Endodermal cell (in vitro differentiated cells): Measurements from ENCODE around the gene FAM186B. TPM values are rescaled to one million over a fixed set of nuclear protein-coding genes. Genes with fewer than 3 reads are reported as not detected.

ENCODE experiments used
- DNase-seq: peaks from one replicate; pipeline ENCODE4 v3.0.0-alpha.2; 2017
- H3K27ac ChIP-seq: 2 replicates; pipeline ENCODE4 v1.5.1; 2013; ENCODE audit warnings: mild to moderate bottlenecking, low read depth, low read length, moderate library complexity
- H3K27me3 ChIP-seq: 2 replicates; pipeline ENCODE4 v1.6.1; 2013; ENCODE audit warnings: mild to moderate bottlenecking, low read length, moderate library complexity; ENCODE audit not compliant: insufficient read depth, control insufficient read depth, poor library complexity, severe bottlenecking
- H3K36me3 ChIP-seq: 2 replicates; pipeline ENCODE4 v1.7.0; 2013; ENCODE audit warnings: mild to moderate bottlenecking, low read length, moderate library complexity; ENCODE audit not compliant: control insufficient read depth, insufficient read depth
- H3K4me1 ChIP-seq: one replicate; pipeline ENCODE4 v1.7.0; 2013; ENCODE audit warnings: low read length; ENCODE audit not compliant: control insufficient read depth, insufficient read depth
- H3K4me3 ChIP-seq: 2 replicates; pipeline ENCODE4 v1.5.1; 2013; ENCODE audit warnings: mild to moderate bottlenecking, low read length, moderate library complexity
- H3K9ac ChIP-seq: 2 replicates; pipeline ENCODE4 v1.6.1; 2013; ENCODE audit warnings: mild to moderate bottlenecking, low read length, moderate library complexity; ENCODE audit not compliant: poor library complexity, severe bottlenecking; ENCODE audit errors: extremely low read depth
- H3K9me3 ChIP-seq: 2 replicates; pipeline ENCODE4 v1.6.1; 2013; ENCODE audit warnings: mild to moderate bottlenecking, low read length, moderate library complexity; ENCODE audit not compliant: control insufficient read depth
- H3K27ac Mint-ChIP-seq: 2 replicates; pipeline ENCODE4 v1.8.0; 2020; ENCODE audit warnings: mixed read lengths
- H3K27me3 Mint-ChIP-seq: 2 replicates; pipeline ENCODE4 v1.8.0; 2021; ENCODE audit warnings: mild to moderate bottlenecking, mixed read lengths; ENCODE audit not compliant: insufficient read depth
- H3K36me3 Mint-ChIP-seq: 2 replicates; pipeline ENCODE4 v1.8.0; 2020; ENCODE audit warnings: low read depth, mixed read lengths
- H3K4me1 Mint-ChIP-seq: 2 replicates; pipeline ENCODE4 v1.8.0; 2020; ENCODE audit warnings: mixed read lengths
- H3K4me3 Mint-ChIP-seq: 2 replicates; pipeline ENCODE4 v1.8.0; 2020; ENCODE audit warnings: mild to moderate bottlenecking, moderate library complexity, mixed read lengths
- H3K9me3 Mint-ChIP-seq: 2 replicates; pipeline ENCODE4 v1.8.0; 2020; ENCODE audit warnings: mild to moderate bottlenecking, mixed read lengths
- CTCF ChIP-seq: fragments of 200-600 bp; sonication (generic); conservative IDR thresholded peaks from 2 replicates; pipeline ENCODE4 v1.5.0; 2021; ENCODE audit warnings: antibody characterized with exemption, mild to moderate bottlenecking
- WGBS, 2 experiments: methylation state at CpG; one replicate each; pipeline versions ENCODE4 v1.1.5 to v1.1.7; 2013; ENCODE audit warnings: missing lambda C conversion rate in 2 of 2, mixed read lengths in 1 of 2; ENCODE audit not compliant: insufficient coverage in 1 of 2, insufficient read length in 1 of 2; 5-methylcytosine and 5-hydroxymethylcytosine counted together
- total RNA-seq, 2 donors: library from RNA; stranded (reverse); fragmentation: NEBNext Ultra II Directional in 1 of 2; extraction: Animal tissue kit (Norgen Biotek cat#: 25700) in 1 of 2; gene quantifications; 2 replicates in 1 of 2; 3 replicates in 1 of 2; pipeline ENCODE4 v1.2.1, GENCODE V29; 2021

The FAM186B gene
- total RNA-seq, 2 donors from 2014 or later: 0.22 to 0.26 TPM

DNA sequence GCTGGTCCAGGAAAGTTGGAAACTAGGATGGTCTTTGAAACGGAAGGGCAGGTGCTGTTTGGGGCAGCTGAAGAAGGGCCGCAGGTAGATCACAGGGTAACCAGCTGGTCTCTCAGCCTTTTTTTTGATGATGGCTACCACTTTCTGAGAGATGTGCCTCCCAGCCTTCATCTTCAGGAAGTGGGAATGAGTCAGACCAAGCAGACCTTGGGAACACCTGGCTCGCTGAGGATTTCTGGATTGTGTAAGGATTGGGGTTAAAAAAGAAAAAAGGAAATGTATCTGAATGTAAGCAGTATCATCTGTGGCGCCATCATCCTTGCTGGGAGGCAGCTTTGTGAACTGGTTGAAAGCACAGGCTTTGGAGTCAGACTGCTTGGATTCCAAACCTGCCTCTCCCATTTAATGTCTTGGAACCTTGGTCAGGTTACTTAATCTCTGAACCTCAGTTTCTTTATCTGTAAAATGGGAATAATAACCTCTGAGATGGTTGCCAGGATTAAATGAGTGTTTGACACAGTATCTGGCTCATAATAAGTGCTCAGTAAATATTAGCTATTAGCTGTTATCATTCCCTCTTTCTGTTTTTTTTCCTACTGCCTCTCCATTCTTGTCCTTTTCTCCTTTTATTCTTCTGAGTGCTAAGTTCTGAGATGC lies 19.6 kb upstream of the FAM186B start:
- no peaks in the 10 kb centered on the region for H3K9me3 Mint-ChIP-seq
- Histone ChIP-seq H3K36me3 (no peaks in the 10 kb centered on the region), H3K9ac (no peak overlapping the region), H3K4me3 (no peak overlapping the region), H3K27ac (no peak overlapping the region), H3K9me3 (no peaks in the 10 kb centered on the region), H3K27me3 (no peaks in the 10 kb centered on the region), H3K4me1 (no peaks in the 10 kb centered on the region)
- peak; percentile 50 for DNase-seq
- no peaks in the 10 kb centered on the region for H3K36me3 Mint-ChIP-seq
- WGBS, 2 experiments: 89 to 95% methylated on average over 2 to 4 of the region's 4 CpGs
- H3K4me3 Mint-ChIP-seq: peak overlapping the region; percentile 77
- H3K27me3 Mint-ChIP-seq: peaks cover 4% of the 10 kb centered on the region
- no peak for TF ChIP-seq CTCF
- peaks cover 15% of the 10 kb centered on the region for H3K4me1 Mint-ChIP-seq
- H3K27ac Mint-ChIP-seq: peak overlapping the region; percentile 11

DNA sequence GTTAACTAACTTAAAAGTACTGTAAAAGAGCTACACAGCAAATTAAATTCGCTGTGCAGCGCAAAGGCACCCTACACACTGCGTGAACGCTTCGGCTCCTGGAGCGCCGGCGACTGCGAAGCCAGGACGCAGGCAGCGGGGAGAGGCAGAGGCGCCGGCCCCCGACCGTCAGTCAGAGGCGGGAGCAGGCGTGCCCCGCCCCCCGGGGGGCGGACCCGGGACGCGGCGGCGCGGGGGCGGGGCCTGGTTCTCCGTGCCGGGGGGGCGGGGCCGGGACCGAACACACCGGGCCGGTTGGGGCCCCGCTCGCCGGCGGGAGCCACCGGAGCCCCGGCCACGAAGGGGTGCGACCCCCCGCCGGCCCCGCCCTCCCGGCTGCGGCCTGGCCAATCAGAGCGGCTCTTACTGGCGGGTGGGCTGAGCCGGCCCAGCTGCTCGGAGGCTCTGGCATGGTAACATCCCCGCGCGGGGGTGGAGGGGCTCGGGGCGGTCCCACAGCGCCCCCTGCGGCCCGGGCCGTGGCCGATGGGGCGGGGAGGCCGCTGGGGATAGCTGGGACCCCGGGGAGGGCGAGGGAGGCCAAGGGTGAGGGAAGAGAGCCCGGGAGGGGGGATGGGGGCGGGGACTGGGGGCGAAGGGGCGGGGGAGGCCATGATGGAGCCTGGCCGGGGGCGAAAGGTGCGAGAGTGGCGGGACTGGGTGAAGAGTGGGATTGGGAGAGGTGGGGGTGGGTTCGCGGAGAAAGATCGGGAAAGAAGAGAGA lies 17.9 kb upstream of the FAM186B start, which contains the start of gene PRPF40B:
TSS of gene PRPF40B (plus strand) at position 420 of the 763 bp plus-strand sequence. CDS start at position 450, 30 bp downstream.
- Histone ChIP-seq H3K4me1 (no peaks in the 10 kb centered on the region), H3K36me3 (no peaks in the 10 kb centered on the region), H3K9me3 (no peaks in the 10 kb centered on the region), H3K27ac (peak within 1 kb of the TSS; percentile 42), H3K9ac (peak within 1 kb of the TSS; percentile 49), H3K4me3 (peak within 1 kb of the TSS; percentile 91), H3K27me3 (no peaks in the 10 kb centered on the region)
- peak within 1 kb of the TSS; percentile 77 for H3K4me3 Mint-ChIP-seq
- 2 to 4% methylated on average over 14 to 67 of the region's 76 CpGs for WGBS, 2 experiments
- DNase-seq: peak; percentile 98
- H3K9me3 Mint-ChIP-seq: no peaks in the 10 kb centered on the region
- peak; percentile 81 for TF ChIP-seq CTCF
- H3K27ac Mint-ChIP-seq: peak within 1 kb of the TSS; percentile 93
- H3K4me1 Mint-ChIP-seq: peaks cover 24% of the 10 kb centered on the region
- peaks cover 11% of the 10 kb centered on the region for H3K27me3 Mint-ChIP-seq
- no peaks in the 10 kb centered on the region for H3K36me3 Mint-ChIP-seq

DNA sequence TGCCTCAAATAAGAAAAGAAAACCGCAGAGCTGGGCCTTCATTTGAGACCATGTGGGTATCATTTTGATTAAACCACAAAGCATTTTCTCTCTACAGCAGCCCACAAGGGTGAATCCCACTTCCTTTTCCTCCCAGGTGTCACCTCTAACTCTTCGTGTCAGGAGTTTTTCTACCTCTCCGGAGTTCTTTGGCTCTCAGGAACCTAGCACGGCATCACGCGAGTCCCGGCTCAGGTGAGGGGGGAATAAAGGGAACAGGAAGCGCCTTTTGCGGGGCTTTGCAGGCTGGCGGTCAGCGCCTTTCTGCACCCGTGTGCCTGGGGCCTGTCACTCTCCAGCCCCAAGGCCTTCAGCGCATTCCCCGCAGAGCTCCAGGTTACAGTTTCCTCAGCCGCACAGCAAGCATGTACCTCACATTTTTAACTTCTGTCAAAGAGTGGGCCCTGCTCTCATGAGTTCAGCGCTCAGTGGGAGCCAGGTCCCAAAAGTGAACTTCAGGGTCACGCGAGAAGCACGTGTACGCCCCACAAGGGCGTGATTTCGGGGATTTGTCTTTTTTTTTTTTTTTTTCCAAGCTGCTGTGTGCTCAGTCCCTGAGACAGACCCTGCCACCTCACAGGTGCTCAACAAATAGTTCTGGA lies 17.2 kb upstream of the FAM186B start:
- DNase-seq: peak; percentile 85
- Mint-ChIP-seq H3K27ac (peak overlapping the region; percentile 93), H3K4me3 (peak overlapping the region; percentile 77), H3K36me3 (no peaks in the 10 kb centered on the region), H3K9me3 (no peaks in the 10 kb centered on the region), H3K4me1 (peaks cover 25% of the 10 kb centered on the region), H3K27me3 (peaks cover 11% of the 10 kb centered on the region)
- no peak for TF ChIP-seq CTCF
- peak overlapping the region; percentile 91 for H3K4me3 ChIP-seq
- no peaks in the 10 kb centered on the region for H3K9me3 ChIP-seq
- H3K36me3 ChIP-seq: no peaks in the 10 kb centered on the region
- H3K27me3 ChIP-seq: no peaks in the 10 kb centered on the region
- peak overlapping the region; percentile 49 for H3K9ac ChIP-seq
- H3K4me1 ChIP-seq: no peaks in the 10 kb centered on the region
- H3K27ac ChIP-seq: peak overlapping the region; percentile 42
- WGBS, 2 experiments: 5 to 7% methylated on average over 16 to 22 of the region's 22 CpGs
